Tibial artery (tissue), 4 donors: ENCODE results near the gene CRYL1.

Experiments
- DNase-seq, 2 donors: peaks; one replicate each; pipeline ENCODE4 v3.0.0-alpha.2; 2019
- H3K27ac ChIP-seq, 2 donors: fragments of 200-600 bp; sonication (generic) in 1 of 2; 1 replicate in 1 of 2; 2 replicates in 1 of 2; pipeline ENCODE4 v1.5.1; 2018 to 2019; ENCODE audit warnings: mild to moderate bottlenecking in 1 of 2
- H3K27me3 ChIP-seq, 2 donors: fragments of 200-600 bp; sonication (generic) in 1 of 2; one replicate each; pipeline versions ENCODE4 v1.5.1 to v1.6.0; 2016 to 2019
- H3K36me3 ChIP-seq, 3 donors: fragments of 200-600 bp; sonication (generic) in 2 of 3; one replicate each; pipeline ENCODE4 v1.5.1; 2016 to 2019; ENCODE audit warnings: mild to moderate bottlenecking in 2 of 3
- H3K4me1 ChIP-seq, 4 donors: fragments of 200-600 bp; sonication (generic) in 2 of 4; 1 replicate in 3 of 4; 2 replicates in 1 of 4; pipeline ENCODE4 v1.5.1; 2016 to 2019
- H3K4me3 ChIP-seq, 2 donors: fragments of 200-600 bp; sonication (generic) in 1 of 2; 1 replicate in 1 of 2; 2 replicates in 1 of 2; pipeline ENCODE4 v1.5.1; 2018 to 2019; ENCODE audit warnings: mild to moderate bottlenecking in 2 of 2
- H3K9me3 ChIP-seq, 3 donors: fragments of 200-600 bp; sonication (generic) in 1 of 3; one replicate each; pipeline ENCODE4 v1.5.1; 2016 to 2019
- CTCF ChIP-seq, 2 experiments: fragments of 200-600 bp in 1 of 2; fragments of 450-650 bp in 1 of 2; IDR thresholded peaks; one replicate each; pipeline ENCODE4 v1.5.1; 2017 to 2019; ENCODE audit warnings: antibody characterized with exemption in 2 of 2, mild to moderate bottlenecking in 1 of 2, moderate library complexity in 1 of 2
- intact Hi-C: fragments of 100-400 bp; cut with DNase I; formaldehyde crosslinking; loops from one replicate; pipeline ENCODE4 v1.15.0; 2023; ENCODE audit warnings: low total_unique reads

Gene CRYL1

GRCh38 chr13:20424559-20424852 is 101.2 kb downstream of the CRYL1 start:
- H3K4me1 ChIP-seq = peaks cover 0 to 14% (median 6%) of the 10 kb centered on the region in 4 donors
- no peak overlapping the region for H3K27ac ChIP-seq
- H3K9me3 ChIP-seq = no peaks in the 10 kb centered on the region
- no peaks in the 10 kb centered on the region for H3K27me3 ChIP-seq
- intact Hi-C loops = no loop called here
- peaks cover 0 to 7% (median 6%) of the 10 kb centered on the region in 3 donors for H3K36me3 ChIP-seq
- H3K4me3 ChIP-seq = no peak overlapping the region
- no peak for TF ChIP-seq CTCF (IDR thresholded peaks at IDR 0.05)
- DNase-seq = no peak

- Histone ChIP-seq H3K27ac (no peak overlapping the region), H3K9me3 (no peaks in the 10 kb centered on the region), H3K4me3 (no peak overlapping the region), H3K4me1 (peaks cover 0 to 17% (median 6%) of the 10 kb centered on the region in 4 donors), H3K36me3 (peaks cover 0 to 6% (median 6%) of the 10 kb centered on the region in 3 donors), H3K27me3 (no peaks in the 10 kb centered on the region)
- intact Hi-C loops = no loop called here
- no peak for DNase-seq
- TF ChIP-seq CTCF (IDR thresholded peaks at IDR 0.05) = no peak
Measured at GRCh38 chr13:20422362-20422761, 103.3 kb downstream of the CRYL1 start.

- H3K4me1 ChIP-seq = peaks cover 0 to 28% (median 14%) of the 10 kb centered on the region in 4 donors
- no peak overlapping the region for H3K4me3 ChIP-seq
- H3K9me3 ChIP-seq = no peaks in the 10 kb centered on the region
- peaks cover 0 to 6% (median 0%) of the 10 kb centered on the region in 3 donors for H3K36me3 ChIP-seq
- no peaks in the 10 kb centered on the region for H3K27me3 ChIP-seq
- H3K27ac ChIP-seq = no peak overlapping the region
- intact Hi-C loops = no loop called here
- no peak for DNase-seq
- TF ChIP-seq CTCF (IDR thresholded peaks at IDR 0.05) = no peak
Measured at GRCh38 chr13:20420938-20421337, 104.7 kb downstream of the CRYL1 start.

- H3K27me3 ChIP-seq = no peaks in the 10 kb centered on the region
- no peak for TF ChIP-seq CTCF (IDR thresholded peaks at IDR 0.05)
- no peaks in the 10 kb centered on the region for H3K9me3 ChIP-seq
- intact Hi-C loops = no loop called here
- H3K4me1 ChIP-seq = peaks cover 0 to 30% (median 14%) of the 10 kb centered on the region in 4 donors
- H3K4me3 ChIP-seq = no peak overlapping the region
- H3K36me3 ChIP-seq = no peaks in the 10 kb centered on the region
- H3K27ac ChIP-seq = peak overlapping the region in 1 of 2 donors; percentile 35
- no peak for DNase-seq
Measured at GRCh38 chr13:20418953-20419352, 106.7 kb downstream of the CRYL1 start.

- H3K9me3 ChIP-seq = no peaks in the 10 kb centered on the region
- intact Hi-C loops = no loop called here
- no peak overlapping the region for H3K4me3 ChIP-seq
- H3K36me3 ChIP-seq = no peaks in the 10 kb centered on the region
- H3K27ac ChIP-seq = peak overlapping the region in 1 of 2 donors; percentile 31
- no peak for DNase-seq
- peaks cover 0 to 30% (median 14%) of the 10 kb centered on the region in 4 donors for H3K4me1 ChIP-seq
- no peak for TF ChIP-seq CTCF (IDR thresholded peaks at IDR 0.05)
- H3K27me3 ChIP-seq = no peaks in the 10 kb centered on the region
Measured at GRCh38 chr13:20416223-20416745, 109.4 kb downstream of the CRYL1 start.

GRCh38 chr13:20415694-20416107 is 110.0 kb downstream of the CRYL1 start:
- intact Hi-C loops = no loop called here
- H3K4me1 ChIP-seq = peaks cover 0 to 29% (median 14%) of the 10 kb centered on the region in 4 donors

More at GRCh38 chr13:20415694-20416107, 110.0 kb downstream of the CRYL1 start:
- no peak overlapping the region for H3K27ac ChIP-seq
- H3K27me3 ChIP-seq = no peaks in the 10 kb centered on the region
- H3K36me3 ChIP-seq = no peaks in the 10 kb centered on the region
- no peak for TF ChIP-seq CTCF (IDR thresholded peaks at IDR 0.05)
- no peak for DNase-seq
- H3K4me3 ChIP-seq = no peak overlapping the region
- no peaks in the 10 kb centered on the region for H3K9me3 ChIP-seq
